ENCODE results near the gene FTH1.

Gene FTH1

GRCh38 chr11:61963282-61964057, 4.0 kb downstream of the FTH1 start:
- peaks cover 37% of the 10 kb centered on the region for H3K36me3 ChIP-seq (ENCODE audit: low read depth)
- peak overlapping the region; percentile 97 for H3K27ac ChIP-seq (ENCODE audit: poor library complexity, severe bottlenecking)
- peaks cover 12% of the 10 kb centered on the region for H3K4me1 ChIP-seq (ENCODE audit: insufficient read depth, poor library complexity, severe bottlenecking)
- ATAC-seq (ENCODE audit: low read depth) (peak; percentile 6; the same call in 2 of the 3 replicates), DNase-seq (ENCODE audit: low spot score) (no peak)
- H3K27me3 ChIP-seq (ENCODE audit: insufficient read depth, poor library complexity, severe bottlenecking), result no peaks in the 10 kb centered on the region
- H3K9me3 ChIP-seq (ENCODE audit: severe bottlenecking), result no peaks in the 10 kb centered on the region
- H3K4me3 ChIP-seq (ENCODE audit: severe bottlenecking), result no peak overlapping the region
- no peak for TF ChIP-seq CTCF (IDR thresholded peaks at IDR 0.05; ENCODE audit: poor library complexity, severe bottlenecking)

- no peak for TF ChIP-seq CTCF (IDR thresholded peaks at IDR 0.05; ENCODE audit: poor library complexity, severe bottlenecking)
- Histone ChIP-seq H3K27me3 (ENCODE audit: insufficient read depth, poor library complexity, severe bottlenecking) (no peaks in the 10 kb centered on the region), H3K9me3 (ENCODE audit: severe bottlenecking) (no peaks in the 10 kb centered on the region), H3K4me3 (ENCODE audit: severe bottlenecking) (no peak overlapping the region), H3K36me3 (ENCODE audit: low read depth) (peaks cover 37% of the 10 kb centered on the region), H3K4me1 (ENCODE audit: insufficient read depth, poor library complexity, severe bottlenecking) (peaks cover 12% of the 10 kb centered on the region), H3K27ac (ENCODE audit: poor library complexity, severe bottlenecking) (peak overlapping the region; percentile 97)
- no peak for DNase-seq (ENCODE audit: low spot score)
- no peak; the same call in 2 of the 3 replicates for ATAC-seq (ENCODE audit: low read depth)
These were observed 4.5 kb downstream of the FTH1 start for GRCh38 chr11:61963016-61963281.

- DNase-seq (ENCODE audit: low spot score) (no peak), ATAC-seq (ENCODE audit: low read depth) (peak; percentile 1; the same call in 1 of the 3 replicates)
- no peaks in the 10 kb centered on the region for H3K9me3 ChIP-seq (ENCODE audit: severe bottlenecking)
These were observed 5.0 kb downstream of the FTH1 start for GRCh38 chr11:61962213-61963015.

DNA sequence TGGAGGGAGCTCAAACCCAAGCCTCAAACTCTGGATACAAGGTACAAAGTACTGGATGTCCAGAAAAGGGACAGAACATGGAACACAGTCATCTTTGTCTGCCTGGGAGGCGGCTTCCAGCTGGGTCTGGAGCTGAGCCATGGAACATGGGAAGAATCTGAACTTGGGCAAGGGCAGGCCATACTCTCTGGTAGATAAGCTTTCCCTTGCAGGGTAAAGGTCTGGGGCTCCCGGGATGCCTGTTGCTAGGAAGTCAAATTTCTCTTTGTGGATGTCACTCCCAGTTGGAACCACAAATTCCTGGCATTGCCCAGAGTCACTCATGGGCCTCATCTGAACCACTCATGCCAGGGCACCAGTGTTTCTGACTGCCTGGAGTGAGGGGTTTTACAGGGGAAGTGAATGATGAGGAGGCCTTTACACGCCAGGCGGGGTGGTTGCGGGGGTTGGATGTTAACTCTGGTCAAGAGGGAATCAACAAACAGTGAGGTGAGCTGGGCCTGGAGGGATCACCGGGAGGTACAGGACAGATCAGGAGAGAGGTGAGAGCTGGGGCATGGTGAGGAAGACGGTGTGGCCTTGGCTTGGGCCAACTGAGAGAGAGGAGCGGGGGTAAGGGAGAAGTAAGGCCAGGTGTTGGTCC, 5.7 kb downstream of the FTH1 start:
- no peak overlapping the region for H3K4me3 ChIP-seq (ENCODE audit: severe bottlenecking)
- no peak for TF ChIP-seq CTCF (IDR thresholded peaks at IDR 0.05; ENCODE audit: poor library complexity, severe bottlenecking)
- ATAC-seq (ENCODE audit: low read depth), result no peak

More at GRCh38 chr11:61962213-61963015, 5.0 kb downstream of the FTH1 start:
- H3K4me3 ChIP-seq (ENCODE audit: severe bottlenecking), result no peak overlapping the region
- peak overlapping the region; percentile 97 for H3K27ac ChIP-seq (ENCODE audit: poor library complexity, severe bottlenecking)
- TF ChIP-seq CTCF (IDR thresholded peaks at IDR 0.05; ENCODE audit: poor library complexity, severe bottlenecking), result no peak
- H3K27me3 ChIP-seq (ENCODE audit: insufficient read depth, poor library complexity, severe bottlenecking), result no peaks in the 10 kb centered on the region
- H3K4me1 ChIP-seq (ENCODE audit: insufficient read depth, poor library complexity, severe bottlenecking), result peaks cover 12% of the 10 kb centered on the region
- peaks cover 37% of the 10 kb centered on the region for H3K36me3 ChIP-seq (ENCODE audit: low read depth)

More for the DNA sequence above, 5.7 kb downstream of the FTH1 start:
- Histone ChIP-seq H3K9me3 (ENCODE audit: severe bottlenecking) (no peaks in the 10 kb centered on the region), H3K4me1 (ENCODE audit: insufficient read depth, poor library complexity, severe bottlenecking) (peaks cover 12% of the 10 kb centered on the region), H3K36me3 (ENCODE audit: low read depth) (peaks cover 35% of the 10 kb centered on the region), H3K27me3 (ENCODE audit: insufficient read depth, poor library complexity, severe bottlenecking) (no peaks in the 10 kb centered on the region), H3K27ac (ENCODE audit: poor library complexity, severe bottlenecking) (no peak overlapping the region)
- DNase-seq (ENCODE audit: low spot score), result no peak
